ENCODE data around the gene HENMT1.
"Not testable (repeated sequence)": the region's sequence is repeated elsewhere in the genome, so short reads cannot be mapped to it uniquely, and the experiment has no call there.

DNA sequence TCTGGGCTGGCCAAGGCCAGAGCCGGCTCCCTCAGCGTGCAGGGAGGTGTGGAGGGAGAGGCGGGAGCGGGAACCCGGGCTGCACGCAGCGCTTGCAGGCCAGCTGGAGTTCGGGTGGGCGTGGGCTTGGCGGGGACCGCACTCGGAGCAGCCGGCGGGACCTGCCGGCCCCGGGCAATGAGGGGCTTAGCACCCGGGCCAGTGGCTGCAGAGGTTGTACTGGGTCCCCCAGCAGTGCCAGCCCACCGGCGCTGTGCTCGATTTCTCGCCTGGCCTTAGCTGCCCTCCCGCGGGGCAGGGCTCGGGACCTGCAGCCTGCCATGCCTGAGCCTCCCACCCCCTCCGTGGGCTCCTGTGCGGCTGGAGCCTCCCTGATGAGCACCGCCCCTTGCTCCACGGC is 6.5 kb upstream of the HENMT1 start:
- not testable (repeated sequence) for TF ChIP-seq CTCF (IDR thresholded peaks at IDR 0.05); POLR2AphosphoS5 (IDR thresholded peaks at IDR 0.05; ENCODE audit: low read depth, low read length); TCF7L2 (IDR thresholded peaks at IDR 0.05; ENCODE audit: low read depth, low read length); SIN3A (IDR thresholded peaks at IDR 0.05; ENCODE audit: borderline replicate concordance, insufficient read depth, low read depth, low read length)
- TF ChIP-seq, protein P1, sequence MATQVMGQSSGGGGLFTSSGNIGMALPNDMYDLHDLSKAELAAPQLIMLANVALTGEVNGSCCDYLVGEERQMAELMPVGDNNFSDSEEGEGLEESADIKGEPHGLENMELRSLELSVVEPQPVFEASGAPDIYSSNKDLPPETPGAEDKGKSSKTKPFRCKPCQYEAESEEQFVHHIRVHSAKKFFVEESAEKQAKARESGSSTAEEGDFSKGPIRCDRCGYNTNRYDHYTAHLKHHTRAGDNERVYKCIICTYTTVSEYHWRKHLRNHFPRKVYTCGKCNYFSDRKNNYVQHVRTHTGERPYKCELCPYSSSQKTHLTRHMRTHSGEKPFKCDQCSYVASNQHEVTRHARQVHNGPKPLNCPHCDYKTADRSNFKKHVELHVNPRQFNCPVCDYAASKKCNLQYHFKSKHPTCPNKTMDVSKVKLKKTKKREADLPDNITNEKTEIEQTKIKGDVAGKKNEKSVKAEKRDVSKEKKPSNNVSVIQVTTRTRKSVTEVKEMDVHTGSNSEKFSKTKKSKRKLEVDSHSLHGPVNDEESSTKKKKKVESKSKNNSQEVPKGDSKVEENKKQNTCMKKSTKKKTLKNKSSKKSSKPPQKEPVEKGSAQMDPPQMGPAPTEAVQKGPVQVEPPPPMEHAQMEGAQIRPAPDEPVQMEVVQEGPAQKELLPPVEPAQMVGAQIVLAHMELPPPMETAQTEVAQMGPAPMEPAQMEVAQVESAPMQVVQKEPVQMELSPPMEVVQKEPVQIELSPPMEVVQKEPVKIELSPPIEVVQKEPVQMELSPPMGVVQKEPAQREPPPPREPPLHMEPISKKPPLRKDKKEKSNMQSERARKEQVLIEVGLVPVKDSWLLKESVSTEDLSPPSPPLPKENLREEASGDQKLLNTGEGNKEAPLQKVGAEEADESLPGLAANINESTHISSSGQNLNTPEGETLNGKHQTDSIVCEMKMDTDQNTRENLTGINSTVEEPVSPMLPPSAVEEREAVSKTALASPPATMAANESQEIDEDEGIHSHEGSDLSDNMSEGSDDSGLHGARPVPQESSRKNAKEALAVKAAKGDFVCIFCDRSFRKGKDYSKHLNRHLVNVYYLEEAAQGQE (IDR thresholded peaks at IDR 0.05; ENCODE audit: insufficient read depth in 1 of 2, low read depth in 2 of 2, low read length in 1 of 2), result not testable (repeated sequence)

All from Panc1 (cell line).